H9 (cell line): ENCODE data around the gene RAB43. TPM values are rescaled to one million over a fixed set of nuclear protein-coding genes. Genes with fewer than 3 reads are reported as not detected.

Experiments used
- DNase-seq: peaks from one replicate; pipeline ENCODE4 v3.0.0-alpha.2; 2017
- H2AFZ ChIP-seq: one replicate; pipeline ENCODE4 v1.6.1; 2013; ENCODE audit warnings: mild to moderate bottlenecking, low read length, control low read depth, moderate library complexity
- H2AK5ac ChIP-seq: 2 replicates; pipeline ENCODE4 v1.6.1; 2013; ENCODE audit warnings: low read length, control low read depth, mixed read lengths; ENCODE audit not compliant: insufficient read length
- H2BK120ac ChIP-seq: one replicate; pipeline ENCODE4 v1.6.1; 2013; ENCODE audit warnings: low read depth, mild to moderate bottlenecking, low read length, control low read depth, inconsistent platforms; ENCODE audit not compliant: poor library complexity, severe bottlenecking
- H2BK12ac ChIP-seq: 2 replicates; pipeline ENCODE4 v1.6.1; 2013; ENCODE audit warnings: low read length, control low read depth, mixed read lengths, low read depth; ENCODE audit not compliant: insufficient read length
- H2BK15ac ChIP-seq: 2 replicates; pipeline ENCODE4 v1.6.1; 2013; ENCODE audit warnings: low read depth, low read length, control low read depth
- H2BK20ac ChIP-seq: one replicate; pipeline ENCODE4 v1.6.1; 2013; ENCODE audit warnings: low read depth, mild to moderate bottlenecking, low read length, control low read depth, inconsistent platforms; ENCODE audit not compliant: poor library complexity, severe bottlenecking
- H2BK5ac ChIP-seq: 2 replicates; pipeline ENCODE4 v1.6.1; 2013; ENCODE audit warnings: low read length, control low read depth, mixed read lengths; ENCODE audit not compliant: insufficient read length
- H3K14ac ChIP-seq: 2 replicates; pipeline ENCODE4 v1.6.1; 2013; ENCODE audit warnings: low read length, control low read depth; ENCODE audit not compliant: insufficient read depth
- H3K18ac ChIP-seq: 2 replicates; pipeline ENCODE4 v1.6.1; 2013; ENCODE audit warnings: low read depth, mild to moderate bottlenecking, mixed read lengths, low read length, control low read depth; ENCODE audit not compliant: insufficient read length
- H3K23ac ChIP-seq: 2 replicates; pipeline ENCODE4 v1.6.1; 2013; ENCODE audit warnings: low read length, control low read depth, mixed read lengths, low read depth; ENCODE audit not compliant: insufficient read length
- H3K23me2 ChIP-seq: 2 replicates; pipeline ENCODE4 v1.6.1; 2013; ENCODE audit warnings: low read depth, mild to moderate bottlenecking, mixed read lengths, low read length, control low read depth; ENCODE audit not compliant: insufficient read length, poor library complexity, severe bottlenecking
- H3K27ac ChIP-seq: 2 replicates; pipeline ENCODE4 v1.5.1; 2013; ENCODE audit warnings: low read length, control low read depth, mixed read lengths, low read depth; ENCODE audit not compliant: insufficient read length
- H3K27me3 ChIP-seq: 2 replicates; pipeline ENCODE4 v1.6.1; 2013; ENCODE audit warnings: low read length, control low read depth, inconsistent platforms; ENCODE audit not compliant: insufficient read depth
- H3K4ac ChIP-seq: 2 replicates; pipeline ENCODE4 v1.6.1; 2013; ENCODE audit warnings: low read depth, mild to moderate bottlenecking, control low read depth, inconsistent platforms, low read length, moderate library complexity
- H3K4me1 ChIP-seq: 2 replicates; pipeline ENCODE4 v1.6.1; 2013; ENCODE audit warnings: low read length, control low read depth, inconsistent platforms; ENCODE audit not compliant: insufficient read depth
- H3K4me2 ChIP-seq: 2 replicates; pipeline ENCODE4 v1.6.1; 2013; ENCODE audit warnings: low read length, control low read depth, mixed read lengths; ENCODE audit not compliant: insufficient read length, insufficient read depth
- H3K56ac ChIP-seq: 2 replicates; pipeline ENCODE4 v1.6.1; 2013; ENCODE audit warnings: low read depth, mild to moderate bottlenecking, mixed read lengths, low read length, control low read depth; ENCODE audit not compliant: insufficient read length
- H3K79me1 ChIP-seq: 2 replicates; pipeline ENCODE4 v1.6.1; 2013; ENCODE audit warnings: low read depth, mild to moderate bottlenecking, moderate library complexity, low read length, control low read depth, inconsistent platforms; ENCODE audit not compliant: insufficient read depth, poor library complexity, severe bottlenecking
- H3K79me2 ChIP-seq: 2 replicates; pipeline ENCODE4 v1.6.1; 2013; ENCODE audit warnings: low read length, control low read depth, inconsistent platforms; ENCODE audit not compliant: insufficient read depth
- H3K9ac ChIP-seq: 2 replicates; pipeline ENCODE4 v1.6.1; 2013; ENCODE audit warnings: low read length, control low read depth, mixed read lengths; ENCODE audit not compliant: insufficient read length; ENCODE audit errors: extremely low read depth
- H3K9me3 ChIP-seq: one replicate; pipeline ENCODE4 v1.6.1; 2013; ENCODE audit warnings: low read depth, low read length, inconsistent platforms; ENCODE audit not compliant: control insufficient read depth
- H3T11ph ChIP-seq: one replicate; pipeline ENCODE4 v1.6.1; 2013; ENCODE audit warnings: mild to moderate bottlenecking, low read length, control low read depth, inconsistent platforms
- H4K20me1 ChIP-seq: one replicate; pipeline ENCODE4 v1.6.1; 2013; ENCODE audit not compliant: control insufficient read depth, insufficient read length, insufficient read depth
- H4K5ac ChIP-seq: 2 replicates; pipeline ENCODE4 v1.6.1; 2013; ENCODE audit warnings: low read depth, mild to moderate bottlenecking, mixed read lengths, low read length, control low read depth; ENCODE audit not compliant: insufficient read length
- H4K8ac ChIP-seq: replicated peaks from 2 replicates; pipeline ENCODE4 v1.6.1; 2013; ENCODE audit warnings: low read length, control low read depth, mixed read lengths, low read depth; ENCODE audit not compliant: insufficient read length
- H4K91ac ChIP-seq: 2 replicates; pipeline ENCODE4 v1.6.1; 2013; ENCODE audit warnings: low read depth, mild to moderate bottlenecking, moderate library complexity, mixed read lengths, low read length, control low read depth; ENCODE audit not compliant: insufficient read length
- H3K27ac Mint-ChIP-seq, 3 experiments: 2 replicates in 2 of 3; 3 replicates in 1 of 3; pipeline ENCODE4 v1.8.0; 2020 to 2021; ENCODE audit warnings: mixed read lengths in 3 of 3, mild to moderate bottlenecking in 1 of 3, moderate library complexity in 1 of 3
- H3K27me3 Mint-ChIP-seq: 2 replicates; pipeline ENCODE4 v1.8.0; 2021; ENCODE audit warnings: low read depth, mild to moderate bottlenecking, moderate library complexity, mixed read lengths
- H3K36me3 Mint-ChIP-seq, 3 experiments: 2 replicates in 2 of 3; 3 replicates in 1 of 3; pipeline ENCODE4 v1.8.0; 2020 to 2021; ENCODE audit warnings: low read depth in 3 of 3, mixed read lengths in 3 of 3; ENCODE audit not compliant: insufficient read depth in 1 of 3
- H3K4me1 Mint-ChIP-seq, 2 experiments: 2 replicates each; pipeline ENCODE4 v1.8.0; 2020; ENCODE audit warnings: mixed read lengths in 2 of 2
- H3K4me3 Mint-ChIP-seq, 2 experiments: 2 replicates in 1 of 2; 3 replicates in 1 of 2; pipeline ENCODE4 v1.8.0; 2020 to 2021; ENCODE audit warnings: mild to moderate bottlenecking in 2 of 2, mixed read lengths in 2 of 2, moderate library complexity in 1 of 2
- H3K9me3 Mint-ChIP-seq, 2 experiments: 2 replicates in 1 of 2; 3 replicates in 1 of 2; pipeline ENCODE4 v1.8.0; 2020; ENCODE audit warnings: mild to moderate bottlenecking in 2 of 2, mixed read lengths in 2 of 2, moderate library complexity in 1 of 2
- WGBS: extraction: QIAGEN DNeasy Blood & Tissue Kit; methylation state at CpG from one replicate; pipeline ENCODE4 v1.1.7; 2013; ENCODE audit warnings: missing lambda C conversion rate, low lambda C conversion rate, mixed read lengths; ENCODE audit not compliant: insufficient read length; ENCODE audit errors: extremely low coverage; 5-methylcytosine and 5-hydroxymethylcytosine counted together
- total RNA-seq: library from RNA; stranded (reverse); gene quantifications from 2 replicates; pipeline ENCODE4 v1.2.1, GENCODE V29; 2021
- TF ChIP-seq, protein P1 (sequence below): fragments of 200-600 bp; sonication (generic); conservative IDR thresholded peaks from 3 replicates; pipeline ENCODE4 v1.8.0; 2021; ENCODE audit warnings: antibody characterized with exemption, mild to moderate bottlenecking

Gene RAB43
- total RNA-seq, 1 experiment from 2014 or later, result 13.6 TPM

DNA sequence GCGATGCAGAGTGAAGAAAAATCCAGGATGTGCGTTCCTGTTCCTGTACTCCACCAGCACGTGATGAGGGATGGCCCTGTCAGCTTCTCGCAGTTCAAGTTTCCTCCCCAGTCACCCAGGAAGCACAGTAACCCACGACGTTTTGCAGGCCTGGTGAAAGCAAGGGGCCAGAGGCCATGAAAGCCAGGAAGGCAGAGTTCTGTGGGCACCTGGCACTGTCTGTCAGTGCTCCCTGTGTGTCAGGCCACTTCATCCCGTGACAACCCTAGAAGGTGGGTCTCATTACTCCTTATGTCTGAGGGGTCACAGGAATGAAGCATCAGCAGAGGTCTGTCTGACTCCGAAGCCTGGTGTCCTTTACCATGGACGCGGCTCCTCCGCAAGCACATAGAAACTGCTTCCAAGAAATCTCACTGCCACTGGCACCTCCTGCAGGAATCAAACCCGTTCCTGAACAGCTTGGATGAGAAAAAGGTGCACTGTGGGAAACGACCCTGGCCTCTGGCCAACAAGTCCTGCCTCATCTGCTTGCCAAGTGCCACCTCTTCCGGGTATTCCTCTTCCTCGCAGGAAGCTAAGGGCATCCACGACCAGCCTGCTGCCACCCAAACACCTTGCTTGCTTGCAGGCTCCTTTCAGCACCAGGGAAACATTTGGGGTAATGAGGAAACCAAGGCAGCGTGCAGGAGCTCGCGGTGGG lies 14.6 kb downstream of the RAB43 start:
- Histone ChIP-seq H3K14ac (no peak overlapping the region; the same call in 1 of the 2 replicates), H3K4me1 (no peaks in the 10 kb centered on the region), H3K9ac (no peak overlapping the region), H3K27ac (no peak overlapping the region), H2BK12ac (no peak overlapping the region), H2BK120ac (no peak overlapping the region), H3K56ac (no peak overlapping the region), H3K79me2 (peaks cover 2% of the 10 kb centered on the region; the same call in 1 of the 2 replicates), H3K9me3 (no peaks in the 10 kb centered on the region), H2AFZ (no peak overlapping the region), H3K23me2 (no peaks in the 10 kb centered on the region), H4K20me1 (no peaks in the 10 kb centered on the region), H2BK20ac (no peak overlapping the region), H2AK5ac (no peak overlapping the region), H3T11ph (no peak overlapping the region), H3K18ac (no peak overlapping the region), H4K91ac (no peak overlapping the region), H2BK15ac (no peak overlapping the region), H2BK5ac (no peak overlapping the region), H3K23ac (no peak overlapping the region), H3K79me1 (no peaks in the 10 kb centered on the region), H4K8ac (no peak overlapping the region), H4K5ac (no peak overlapping the region), H3K4ac (no peak overlapping the region), H3K27me3 (no peaks in the 10 kb centered on the region), H3K4me2 (no peak overlapping the region)
- H3K36me3 Mint-ChIP-seq, result peaks cover 4 to 9% (median 6%) of the 10 kb centered on the region in 3 experiments; a peak in 5 of 7 replicates
- WGBS, result no CpG with 5 or more reads among the region's 19 CpGs
- H3K27me3 Mint-ChIP-seq, result no peaks in the 10 kb centered on the region
- H3K9me3 Mint-ChIP-seq, result no peaks in the 10 kb centered on the region
- TF ChIP-seq, protein P1, sequence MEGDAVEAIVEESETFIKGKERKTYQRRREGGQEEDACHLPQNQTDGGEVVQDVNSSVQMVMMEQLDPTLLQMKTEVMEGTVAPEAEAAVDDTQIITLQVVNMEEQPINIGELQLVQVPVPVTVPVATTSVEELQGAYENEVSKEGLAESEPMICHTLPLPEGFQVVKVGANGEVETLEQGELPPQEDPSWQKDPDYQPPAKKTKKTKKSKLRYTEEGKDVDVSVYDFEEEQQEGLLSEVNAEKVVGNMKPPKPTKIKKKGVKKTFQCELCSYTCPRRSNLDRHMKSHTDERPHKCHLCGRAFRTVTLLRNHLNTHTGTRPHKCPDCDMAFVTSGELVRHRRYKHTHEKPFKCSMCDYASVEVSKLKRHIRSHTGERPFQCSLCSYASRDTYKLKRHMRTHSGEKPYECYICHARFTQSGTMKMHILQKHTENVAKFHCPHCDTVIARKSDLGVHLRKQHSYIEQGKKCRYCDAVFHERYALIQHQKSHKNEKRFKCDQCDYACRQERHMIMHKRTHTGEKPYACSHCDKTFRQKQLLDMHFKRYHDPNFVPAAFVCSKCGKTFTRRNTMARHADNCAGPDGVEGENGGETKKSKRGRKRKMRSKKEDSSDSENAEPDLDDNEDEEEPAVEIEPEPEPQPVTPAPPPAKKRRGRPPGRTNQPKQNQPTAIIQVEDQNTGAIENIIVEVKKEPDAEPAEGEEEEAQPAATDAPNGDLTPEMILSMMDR, result no peak
- DNase-seq, result no peak
- no peak overlapping the region for H3K4me3 Mint-ChIP-seq
- peak overlapping the region in 1 of 3 experiments; percentile 70; a peak in 3 of 7 replicates for H3K27ac Mint-ChIP-seq
- H3K4me1 Mint-ChIP-seq, result no peaks in the 10 kb centered on the region; a peak in 1 of 4 replicates
